ENCODE results near the gene OTUD7B.
"Not testable (repeated sequence)": the region's sequence is repeated elsewhere in the genome, so short reads cannot be mapped to it uniquely, and the experiment has no call there.

OTUD7B gene

GRCh38 chr1:150010393-150011115 lies at the start of gene OTUD7B:
TSS of gene OTUD7B (minus strand) at chr1:150010726. CDS start at chr1:149977510, 33,216 bp downstream.
- peak; percentile 92 for DNase-seq (ENCODE audit: low spot score)

GRCh38 chr1:150060260-150060659 lies 49.7 kb upstream of the OTUD7B start:
- no peak for DNase-seq (ENCODE audit: low spot score)

GRCh38 chr1:150056407-150056806 lies 45.9 kb upstream of the OTUD7B start:
- no peak for DNase-seq (ENCODE audit: low spot score)

DNA sequence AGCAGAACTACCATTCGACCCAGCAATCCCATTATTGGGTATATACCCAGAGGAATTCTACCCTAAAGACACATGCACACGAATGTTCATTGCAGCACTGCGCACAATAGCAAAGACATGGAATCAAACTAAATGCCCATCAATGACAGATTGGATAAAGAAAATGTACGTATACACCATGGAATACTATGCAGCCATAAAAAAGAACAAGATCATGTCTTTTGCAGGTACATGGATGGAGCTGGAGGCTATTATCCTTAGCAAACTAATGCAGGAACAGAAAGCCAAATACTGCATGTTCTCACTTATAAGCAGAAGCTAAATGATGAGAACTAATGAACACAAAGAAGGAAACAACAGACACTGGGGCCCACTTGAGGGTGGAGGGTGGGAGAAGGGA lies 45.0 kb upstream of the OTUD7B start:
- DNase-seq (ENCODE audit: low spot score), result not testable (repeated sequence)

- no peak for DNase-seq (ENCODE audit: low spot score)
Measured at GRCh38 chr1:150053926-150054325, 43.4 kb upstream of the OTUD7B start.

- not testable (repeated sequence) for DNase-seq (ENCODE audit: low spot score)
Measured at GRCh38 chr1:150051905-150052412, 41.4 kb upstream of the OTUD7B start.

DNA sequence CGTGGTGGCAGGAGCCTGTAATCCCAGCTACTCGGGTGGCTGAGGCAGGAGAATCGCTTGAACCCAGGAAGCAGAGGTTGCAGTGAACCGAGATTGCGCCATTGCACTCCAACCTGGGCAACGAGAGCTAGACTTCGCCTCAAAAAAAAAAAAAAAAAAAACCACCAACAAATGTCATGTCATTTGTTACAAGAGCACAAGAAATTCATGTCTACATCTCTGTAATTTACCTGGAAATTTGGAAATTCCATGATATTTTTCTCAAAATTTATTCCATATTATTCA lies 40.5 kb upstream of the OTUD7B start:
- DNase-seq (ENCODE audit: low spot score), result no peak

GRCh38 chr1:150049926-150050325 lies 39.4 kb upstream of the OTUD7B start:
- no peak for DNase-seq (ENCODE audit: low spot score)

- DNase-seq (ENCODE audit: low spot score), result no peak
Measured at GRCh38 chr1:150034336-150034735, 23.8 kb upstream of the OTUD7B start.

GRCh38 chr1:150028322-150028721 lies 17.8 kb upstream of the OTUD7B start:
- DNase-seq (ENCODE audit: low spot score), result no peak

- no peak for DNase-seq (ENCODE audit: low spot score)
Measured at GRCh38 chr1:150024156-150024555, 13.6 kb upstream of the OTUD7B start.

- no peak for DNase-seq (ENCODE audit: low spot score)
Measured at GRCh38 chr1:150022357-150022756, 11.8 kb upstream of the OTUD7B start.

GRCh38 chr1:150021191-150021694 lies 10.7 kb upstream of the OTUD7B start:
- no peak for DNase-seq (ENCODE audit: low spot score)

DNA sequence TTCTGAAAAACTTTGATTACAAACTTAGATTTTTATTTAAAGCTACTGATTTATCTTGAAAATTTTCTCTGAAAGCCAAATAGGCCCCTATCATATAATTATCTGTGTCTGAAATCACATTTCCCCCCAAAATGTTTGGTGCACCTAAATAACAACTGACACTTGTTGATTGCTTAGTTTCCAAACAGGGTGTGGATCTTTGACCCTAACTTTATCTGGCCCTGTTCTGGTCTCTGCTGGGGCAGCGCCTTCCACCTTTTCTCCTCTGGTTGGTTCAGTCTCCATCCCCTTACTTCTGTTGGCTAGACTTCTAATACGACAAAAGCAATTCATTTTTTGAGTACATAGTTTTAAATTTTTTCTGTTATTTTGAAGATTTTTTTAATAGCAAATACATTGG lies 10.2 kb upstream of the OTUD7B start:
- no peak for DNase-seq (ENCODE audit: low spot score)

DNA sequence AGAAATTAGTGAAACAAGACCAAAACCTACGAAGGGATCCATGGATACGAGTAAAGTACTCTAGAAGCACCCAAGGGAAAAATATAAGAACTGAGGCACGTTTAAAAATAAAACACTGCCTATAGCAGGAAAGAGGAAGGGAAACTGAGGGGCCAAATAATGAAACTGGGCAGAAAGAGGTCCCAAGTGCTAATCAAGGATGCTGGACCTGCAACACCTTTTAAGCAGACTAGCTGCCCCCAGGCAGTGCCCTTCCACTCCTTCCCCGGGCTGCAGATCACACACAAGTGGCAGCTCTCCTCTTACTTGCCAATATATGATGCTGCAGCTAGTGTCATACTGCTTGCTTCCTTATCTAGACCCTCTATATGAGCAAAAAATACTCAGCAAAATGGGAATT lies 7.6 kb upstream of the OTUD7B start:
- DNase-seq (ENCODE audit: low spot score), result no peak

DNA sequence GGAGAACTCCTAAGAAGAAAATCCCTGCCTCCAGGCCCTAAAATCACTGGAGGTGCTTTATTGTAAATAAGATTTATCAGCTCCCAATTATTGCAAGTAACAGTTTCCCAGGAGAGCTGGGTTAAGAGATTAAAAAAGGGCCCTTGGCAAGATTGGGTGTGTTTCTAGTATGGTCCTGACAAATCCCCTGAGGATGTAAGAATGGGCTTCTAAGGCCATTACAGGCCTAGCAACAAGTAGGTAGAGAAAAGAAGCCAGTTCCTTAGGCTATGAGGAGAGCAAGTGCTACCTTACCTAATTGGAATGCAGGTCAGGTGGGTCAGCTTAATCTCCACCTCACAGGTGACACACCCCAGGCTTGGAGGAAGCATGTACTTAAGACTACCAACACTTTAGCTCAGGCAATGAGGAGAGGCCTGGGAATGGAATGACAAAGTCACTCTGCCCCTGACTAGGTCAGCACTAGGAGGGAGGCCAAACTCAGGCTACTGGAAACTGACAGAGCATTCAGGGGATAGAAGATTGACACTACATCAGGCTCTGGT lies 6.8 kb upstream of the OTUD7B start:
- DNase-seq (ENCODE audit: low spot score), result no peak

- no peak for DNase-seq (ENCODE audit: low spot score)
Measured at GRCh38 chr1:150015651-150016131, 5.2 kb upstream of the OTUD7B start.

GRCh38 chr1:150012611-150013010 lies 2.1 kb upstream of the OTUD7B start:
- peak; percentile 97 for DNase-seq (ENCODE audit: low spot score)

DNA sequence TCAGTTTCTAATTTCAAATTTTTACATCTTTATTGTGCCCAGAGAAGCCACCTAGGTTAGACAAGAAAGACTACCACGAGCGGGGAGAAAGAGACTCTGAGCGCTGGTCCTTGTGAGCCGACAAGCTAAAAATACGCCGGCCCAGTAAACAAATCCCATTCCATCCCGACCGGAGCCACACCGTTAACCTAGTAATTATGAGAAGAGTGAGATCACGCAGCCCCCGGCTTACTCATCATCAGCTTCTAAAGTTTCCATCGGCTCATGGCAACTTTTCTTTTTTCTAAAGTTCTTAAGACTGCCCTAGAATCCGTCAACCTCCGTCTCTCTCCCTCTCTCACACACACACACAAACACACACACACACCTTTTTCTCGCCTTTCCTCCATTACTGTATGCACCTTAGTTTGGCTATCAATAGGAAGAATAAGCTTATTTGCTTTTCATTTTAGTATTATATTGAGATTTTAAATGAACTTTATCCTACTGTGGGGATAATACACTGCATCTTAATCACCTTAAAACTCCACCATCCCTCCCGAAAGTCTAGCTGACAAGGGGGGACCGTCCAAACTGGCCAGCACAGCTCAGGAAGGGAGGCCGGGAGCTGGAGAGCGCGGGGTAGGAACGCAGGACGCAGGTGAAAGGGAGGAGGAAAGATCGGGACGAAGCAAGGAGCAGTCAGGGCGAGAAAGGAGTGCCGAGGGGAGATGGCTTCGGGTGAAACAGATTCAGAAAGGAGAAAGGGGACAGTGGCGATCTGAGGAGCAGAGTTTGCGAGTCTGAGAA lies 728 bp downstream of the OTUD7B start:
- DNase-seq (ENCODE audit: low spot score), result peak; percentile 66

DNA sequence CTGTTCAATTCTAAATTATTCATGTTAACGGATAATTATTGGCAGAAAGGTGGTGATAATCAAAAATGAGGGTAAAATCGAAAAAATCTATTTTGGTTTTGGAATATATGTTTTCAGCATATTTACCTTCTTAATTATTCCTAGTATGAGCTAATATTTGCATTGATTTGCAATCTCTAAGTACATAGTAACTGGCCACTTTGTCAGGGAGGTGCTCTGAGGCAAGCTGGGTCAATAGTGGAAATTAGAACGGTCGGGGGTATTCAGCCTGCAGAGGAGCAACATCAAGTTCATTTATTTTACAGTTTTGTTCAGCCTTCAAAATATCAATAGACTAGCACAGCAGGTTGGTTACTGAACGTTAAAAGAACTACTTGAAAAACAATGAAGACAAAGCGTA lies 1.8 kb downstream of the OTUD7B start:
- peak; percentile 47 for DNase-seq (ENCODE audit: low spot score)

- peak; percentile 89 for DNase-seq (ENCODE audit: low spot score)
Measured at GRCh38 chr1:150006881-150007421, 3.6 kb downstream of the OTUD7B start.

DNA sequence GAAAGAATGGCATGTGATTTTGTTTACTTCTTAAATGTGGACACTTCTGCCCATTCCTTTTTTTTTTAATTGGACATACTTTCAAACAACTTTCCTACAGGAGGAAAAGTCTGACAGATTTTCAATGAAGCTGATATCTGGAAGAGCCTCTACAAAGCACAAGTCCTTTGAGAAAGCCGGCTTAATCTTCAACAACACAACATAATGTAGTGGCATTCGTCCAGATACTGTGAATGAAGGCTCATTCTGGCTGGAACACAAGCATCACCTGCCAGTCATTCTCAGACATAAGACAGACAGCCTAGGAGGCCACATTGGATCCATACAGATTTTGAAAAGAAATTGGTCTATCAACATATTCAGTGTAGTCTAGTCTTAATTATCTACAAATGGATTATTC lies 4.9 kb downstream of the OTUD7B start:
- peak; percentile 46 for DNase-seq (ENCODE audit: low spot score)
